IPS DF 4.7 (cell line): Measurements from ENCODE around the gene MAP2K5.
"Not testable (repeated sequence)": the region's sequence is repeated elsewhere in the genome, so short reads cannot be mapped to it uniquely, and the experiment has no call there.

Experiments
- DNase-seq: peaks from one replicate; pipeline ENCODE4 v3.0.0-alpha.2; 2013; ENCODE audit warnings: low spot score; ENCODE audit errors: extremely low read depth

Gene MAP2K5

GRCh38 chr15:67670647-67671305 lies 128.3 kb downstream of the MAP2K5 start:
- DNase-seq = no peak

- not testable (repeated sequence) for DNase-seq
These were observed 130.3 kb downstream of the MAP2K5 start for GRCh38 chr15:67672834-67673233.

- no peak for DNase-seq
These were observed 132.5 kb downstream of the MAP2K5 start for GRCh38 chr15:67674983-67675382.

- DNase-seq = no peak
These were observed 135.6 kb downstream of the MAP2K5 start for GRCh38 chr15:67678089-67678488.

- DNase-seq = no peak
These were observed 136.5 kb downstream of the MAP2K5 start for GRCh38 chr15:67678993-67679392.

GRCh38 chr15:67680641-67681040 lies 138.1 kb downstream of the MAP2K5 start:
- DNase-seq = no peak

- DNase-seq = peak; percentile 19
These were observed 142.6 kb downstream of the MAP2K5 start for GRCh38 chr15:67685008-67685599.

GRCh38 chr15:67685716-67686115 lies 143.2 kb downstream of the MAP2K5 start:
- DNase-seq = no peak

- no peak for DNase-seq
These were observed 148.4 kb downstream of the MAP2K5 start for GRCh38 chr15:67690936-67691335.

- no peak for DNase-seq
These were observed 148.9 kb downstream of the MAP2K5 start for GRCh38 chr15:67691450-67691849.

- DNase-seq = no peak
These were observed 150.1 kb downstream of the MAP2K5 start for GRCh38 chr15:67692573-67692972.

GRCh38 chr15:67696087-67696486 lies 153.6 kb downstream of the MAP2K5 start:
- no peak for DNase-seq

- no peak for DNase-seq
These were observed 157.5 kb downstream of the MAP2K5 start for GRCh38 chr15:67700023-67700422.

GRCh38 chr15:67701669-67702068 lies 159.2 kb downstream of the MAP2K5 start:
- no peak for DNase-seq

GRCh38 chr15:67707520-67708283 lies 165.2 kb downstream of the MAP2K5 start:
- peak; percentile 44 for DNase-seq

- no peak for DNase-seq
These were observed 166.0 kb downstream of the MAP2K5 start for GRCh38 chr15:67708500-67708899.

GRCh38 chr15:67715170-67715569 lies 172.7 kb downstream of the MAP2K5 start:
- DNase-seq = no peak

GRCh38 chr15:67716171-67716570 lies 173.7 kb downstream of the MAP2K5 start:
- DNase-seq = no peak

GRCh38 chr15:67717776-67718175 lies 175.3 kb downstream of the MAP2K5 start:
- DNase-seq = no peak

- no peak for DNase-seq
These were observed 176.9 kb downstream of the MAP2K5 start for GRCh38 chr15:67719330-67719959.

- DNase-seq = no peak
These were observed 178.2 kb downstream of the MAP2K5 start for GRCh38 chr15:67720556-67721175.
